OCI-LY1 (cell line): ENCODE results near the gene AGR3.

ENCODE experiments used
- H2AFZ ChIP-seq: fragments of 200-600 bp; sonication (generic), shearing (Covaris generic); 2 replicates; pipeline ENCODE4 v1.6.0; 2014; ENCODE audit warnings: antibody characterized with exemption, mild to moderate bottlenecking, low read length
- H3F3A ChIP-seq: fragments of 200-600 bp; sonication (generic), shearing (Covaris generic); 2 replicates; pipeline ENCODE4 v1.6.0; 2014; ENCODE audit warnings: mild to moderate bottlenecking, antibody characterized with exemption, low read length, moderate library complexity; ENCODE audit not compliant: insufficient read depth
- H3K27ac ChIP-seq: fragments of 200-600 bp; sonication (generic); 2 replicates; pipeline ENCODE4 v1.5.1; 2014; ENCODE audit warnings: low read length, mixed run types, mild to moderate bottlenecking, low read depth; ENCODE audit not compliant: poor library complexity, severe bottlenecking
- H3K27me3 ChIP-seq: fragments of 200-600 bp; sonication (generic); 2 replicates; pipeline ENCODE4 v1.6.0; 2014; ENCODE audit warnings: antibody characterized with exemption, mild to moderate bottlenecking, low read length, moderate library complexity; ENCODE audit not compliant: insufficient read depth
- H3K36me3 ChIP-seq: fragments of 200-600 bp; sonication (generic); 2 replicates; pipeline ENCODE4 v1.6.1; 2014; ENCODE audit warnings: mild to moderate bottlenecking, antibody characterized with exemption, low read length, moderate library complexity, mixed read lengths; ENCODE audit not compliant: insufficient read depth
- H3K4me1 ChIP-seq: fragments of 200-600 bp; sonication (generic); 2 replicates; pipeline ENCODE4 v1.5.1; 2014; ENCODE audit warnings: mild to moderate bottlenecking, low read length, moderate library complexity; ENCODE audit not compliant: insufficient read depth, severe bottlenecking
- H3K4me2 ChIP-seq: fragments of 200-600 bp; sonication (generic), shearing (Covaris generic); 2 replicates; pipeline ENCODE4 v1.6.1; 2014; ENCODE audit warnings: low read length
- H3K4me3 ChIP-seq: fragments of 200-600 bp; sonication (generic); 2 replicates; pipeline ENCODE4 v1.5.1; 2014; ENCODE audit warnings: low read length, low read depth, mild to moderate bottlenecking, mixed read lengths; ENCODE audit not compliant: poor library complexity, severe bottlenecking
- H3K79me2 ChIP-seq: fragments of 200-600 bp; shearing (Covaris generic); 2 replicates; pipeline ENCODE4 v1.6.1; 2016; ENCODE audit warnings: mixed run types, low read length, mixed read lengths; ENCODE audit not compliant: insufficient read depth
- H3K9ac ChIP-seq: fragments of 200-600 bp; sonication (generic), shearing (Covaris generic); 2 replicates; pipeline ENCODE4 v1.6.1; 2014; ENCODE audit warnings: mild to moderate bottlenecking, low read length, mixed read lengths
- H3K9me2 ChIP-seq: fragments of 200-600 bp; sonication (generic), shearing (Covaris generic); 2 replicates; pipeline ENCODE4 v1.6.1; 2014; ENCODE audit warnings: low read depth, mild to moderate bottlenecking, low read length, mixed read lengths
- H3K9me3 ChIP-seq: fragments of 200-600 bp; shearing (Covaris generic); 2 replicates; pipeline ENCODE4 v1.6.1; 2014; ENCODE audit warnings: low read length, mixed read lengths
- H4K20me1 ChIP-seq: fragments of 200-600 bp; sonication (generic), shearing (Covaris generic); 2 replicates; pipeline ENCODE4 v1.6.0; 2016; ENCODE audit warnings: mild to moderate bottlenecking, low read length; ENCODE audit not compliant: insufficient read depth
- EZH2 ChIP-seq: fragments of 200-600 bp; sonication (generic), shearing (Covaris generic); IDR thresholded peaks from 2 replicates; pipeline ENCODE4 v1.8.0; 2017; ENCODE audit warnings: borderline replicate concordance, mixed run types, mild to moderate bottlenecking, antibody characterized with exemption, low read length, moderate library complexity, mixed read lengths
- TF ChIP-seq, protein P1 (sequence below): fragments of 200-600 bp; sonication (generic), shearing (Covaris generic); IDR thresholded peaks from 2 replicates; pipeline ENCODE4 v1.5.1; 2017; ENCODE audit warnings: mild to moderate bottlenecking, antibody characterized with exemption, low read length, moderate library complexity, mixed read lengths

Gene AGR3

DNA sequence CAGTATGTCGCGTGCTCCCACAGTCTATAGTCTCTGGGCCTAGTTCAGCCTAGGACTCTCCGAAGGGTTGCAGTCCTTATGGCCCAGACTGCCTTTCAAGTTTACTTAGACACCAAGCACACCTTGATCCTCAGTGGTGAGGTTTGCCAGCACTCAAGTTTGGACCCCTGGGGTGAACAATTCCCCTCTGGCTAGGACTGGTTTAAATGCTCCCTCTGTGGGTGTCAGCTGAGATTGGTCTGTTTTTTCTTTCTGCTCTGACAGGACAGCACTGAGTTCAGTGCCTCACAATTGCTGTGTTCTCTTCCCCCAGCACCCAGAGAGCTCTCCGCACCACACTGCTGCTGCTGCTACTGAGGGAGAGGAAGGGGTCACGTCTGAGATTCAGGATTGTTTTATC is 31.9 kb upstream of the AGR3 start:
- H3K4me1 ChIP-seq, result peaks cover 29% of the 10 kb centered on the region
- TF ChIP-seq EZH2, result no peak
- TF ChIP-seq, protein P1, sequence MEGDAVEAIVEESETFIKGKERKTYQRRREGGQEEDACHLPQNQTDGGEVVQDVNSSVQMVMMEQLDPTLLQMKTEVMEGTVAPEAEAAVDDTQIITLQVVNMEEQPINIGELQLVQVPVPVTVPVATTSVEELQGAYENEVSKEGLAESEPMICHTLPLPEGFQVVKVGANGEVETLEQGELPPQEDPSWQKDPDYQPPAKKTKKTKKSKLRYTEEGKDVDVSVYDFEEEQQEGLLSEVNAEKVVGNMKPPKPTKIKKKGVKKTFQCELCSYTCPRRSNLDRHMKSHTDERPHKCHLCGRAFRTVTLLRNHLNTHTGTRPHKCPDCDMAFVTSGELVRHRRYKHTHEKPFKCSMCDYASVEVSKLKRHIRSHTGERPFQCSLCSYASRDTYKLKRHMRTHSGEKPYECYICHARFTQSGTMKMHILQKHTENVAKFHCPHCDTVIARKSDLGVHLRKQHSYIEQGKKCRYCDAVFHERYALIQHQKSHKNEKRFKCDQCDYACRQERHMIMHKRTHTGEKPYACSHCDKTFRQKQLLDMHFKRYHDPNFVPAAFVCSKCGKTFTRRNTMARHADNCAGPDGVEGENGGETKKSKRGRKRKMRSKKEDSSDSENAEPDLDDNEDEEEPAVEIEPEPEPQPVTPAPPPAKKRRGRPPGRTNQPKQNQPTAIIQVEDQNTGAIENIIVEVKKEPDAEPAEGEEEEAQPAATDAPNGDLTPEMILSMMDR, result no peak
- H3K9ac ChIP-seq, result no peak overlapping the region
- H3K4me2 ChIP-seq, result no peak overlapping the region
- no peaks in the 10 kb centered on the region for H3K79me2 ChIP-seq
- no peak overlapping the region for H3K4me3 ChIP-seq
- H3K9me2 ChIP-seq, result no peaks in the 10 kb centered on the region
- H3F3A ChIP-seq, result no peaks in the 10 kb centered on the region
- H4K20me1 ChIP-seq, result no peaks in the 10 kb centered on the region
- no peaks in the 10 kb centered on the region for H3K9me3 ChIP-seq
- no peaks in the 10 kb centered on the region for H3K36me3 ChIP-seq
- no peaks in the 10 kb centered on the region for H3K27me3 ChIP-seq
- H2AFZ ChIP-seq, result no peak overlapping the region
- no peak overlapping the region for H3K27ac ChIP-seq

DNA sequence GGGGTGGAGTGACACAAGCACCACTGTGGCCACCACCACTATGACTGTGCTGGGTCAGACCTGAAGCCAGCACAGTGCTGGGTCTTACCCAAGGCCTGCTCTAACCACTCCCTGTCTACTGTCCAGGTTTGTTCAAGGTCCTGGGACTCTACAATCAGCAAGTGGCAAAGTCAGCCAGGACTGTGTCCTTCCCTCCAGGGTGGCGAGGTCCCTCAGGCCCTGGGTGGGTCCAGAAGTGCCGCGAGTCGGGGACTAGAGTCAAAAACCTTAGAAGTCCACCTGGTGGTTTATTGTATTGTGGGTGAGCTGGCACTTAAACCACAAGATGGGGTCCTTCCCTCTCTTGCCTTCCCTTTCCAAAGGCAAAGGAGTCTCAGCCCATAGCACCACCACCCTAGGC is 30.8 kb upstream of the AGR3 start:
- no peak overlapping the region for H3K4me2 ChIP-seq
- TF ChIP-seq, protein P1, result no peak
- TF ChIP-seq EZH2, result no peak
- no peaks in the 10 kb centered on the region for H3K9me2 ChIP-seq
- H2AFZ ChIP-seq, result no peak overlapping the region
- H3K9ac ChIP-seq, result no peak overlapping the region
- H3K9me3 ChIP-seq, result no peaks in the 10 kb centered on the region
- no peaks in the 10 kb centered on the region for H3K79me2 ChIP-seq
- H3K27me3 ChIP-seq, result no peaks in the 10 kb centered on the region
- H3F3A ChIP-seq, result no peaks in the 10 kb centered on the region
- no peaks in the 10 kb centered on the region for H3K36me3 ChIP-seq
- no peak overlapping the region for H3K27ac ChIP-seq
- H3K4me3 ChIP-seq, result no peak overlapping the region
- peaks cover 20% of the 10 kb centered on the region for H3K4me1 ChIP-seq
- H4K20me1 ChIP-seq, result no peaks in the 10 kb centered on the region

DNA sequence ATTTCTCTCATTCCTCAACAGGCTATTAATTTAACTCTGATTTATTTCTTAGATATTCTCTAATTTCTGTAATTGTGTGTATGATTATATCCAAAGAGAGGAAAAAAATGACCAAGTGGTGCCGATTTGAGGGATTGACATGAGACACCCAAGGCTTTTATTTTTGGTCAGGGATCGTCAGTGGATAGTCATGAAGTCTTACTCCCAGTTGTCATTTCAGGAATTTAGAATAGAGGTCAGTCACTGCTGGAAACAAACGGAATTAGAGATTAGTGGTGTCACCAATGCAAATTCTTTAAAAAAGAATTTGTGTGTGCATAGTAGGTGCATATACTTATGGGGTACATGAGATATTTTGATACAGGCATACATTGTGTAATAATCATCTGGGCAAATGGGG is 26.8 kb upstream of the AGR3 start:
- Histone ChIP-seq H3K4me1 (no peaks in the 10 kb centered on the region), H3K79me2 (no peaks in the 10 kb centered on the region), H3K36me3 (no peaks in the 10 kb centered on the region)

More for the DNA sequence above, 26.8 kb upstream of the AGR3 start:
- H3K9me2 ChIP-seq, result no peaks in the 10 kb centered on the region
- no peak overlapping the region for H3K27ac ChIP-seq
- no peak overlapping the region for H2AFZ ChIP-seq
- H3K9ac ChIP-seq, result no peak overlapping the region
- TF ChIP-seq, protein P1, result no peak
- no peak for TF ChIP-seq EZH2
- H3K27me3 ChIP-seq, result no peaks in the 10 kb centered on the region
- H3K4me3 ChIP-seq, result no peak overlapping the region
- no peaks in the 10 kb centered on the region for H3K9me3 ChIP-seq
- H3F3A ChIP-seq, result no peaks in the 10 kb centered on the region
- H4K20me1 ChIP-seq, result no peaks in the 10 kb centered on the region
- H3K4me2 ChIP-seq, result no peak overlapping the region
